ENCODE results near the gene MRE11. TPM values are rescaled to one million over a fixed set of nuclear protein-coding genes. Genes with fewer than 3 reads are reported as not detected.

MRE11 gene
- total RNA-seq, 3 donors from 2014 or later = 18.1 to 33.1 (median 22.3) TPM

DNA sequence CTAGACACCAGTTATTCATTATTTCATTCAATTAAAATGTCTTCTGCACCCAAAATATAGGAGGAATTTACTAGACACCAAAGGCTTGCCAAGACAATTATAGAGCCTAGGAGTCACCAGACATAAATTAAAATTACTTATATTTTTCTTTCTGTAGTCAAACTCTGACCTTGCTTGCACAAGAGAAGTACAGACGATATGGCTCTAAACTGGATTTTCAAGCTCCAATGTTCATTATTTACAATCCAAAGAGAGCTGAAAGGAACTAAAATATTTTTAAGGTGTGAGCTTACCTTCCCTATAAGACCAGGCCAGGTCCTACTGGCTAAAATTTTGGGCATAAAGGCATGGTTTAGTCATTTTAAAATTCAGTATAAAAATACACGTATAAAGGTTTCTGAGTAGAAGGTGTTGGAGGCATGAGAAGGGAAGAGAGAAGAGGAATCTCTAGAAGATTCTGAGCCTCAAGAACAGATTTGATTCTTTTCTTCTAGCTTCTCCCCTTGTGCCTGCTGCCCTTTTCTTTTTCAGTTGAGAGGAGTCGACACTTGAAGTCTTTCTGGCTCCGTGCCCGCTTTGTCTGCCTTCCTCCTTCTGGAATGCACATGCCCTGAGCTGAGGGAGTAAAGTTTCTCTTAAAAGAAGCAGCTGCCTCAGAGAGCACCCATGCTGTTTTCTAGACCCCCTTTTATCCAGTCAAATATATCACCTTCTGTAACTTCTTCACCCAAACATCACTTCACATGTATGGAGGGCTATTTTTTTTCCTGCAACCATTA lies 32.1 kb upstream of the MRE11 start:
- Histone ChIP-seq H3K9me3 (no peaks in the 10 kb centered on the region), H3K27me3 (no peaks in the 10 kb centered on the region), H3K36me3 (no peaks in the 10 kb centered on the region), H3K4me3 (no peak overlapping the region), H3K27ac (no peak overlapping the region), H3K4me1 (no peaks in the 10 kb centered on the region)
- DNase-seq (ENCODE audit: low spot score in 2 of 2) = peak; percentile 67 to 69
- intact Hi-C loops (cut with DNase I; ENCODE audit: low total_unique reads) = no loop called here
- TF ChIP-seq POLR2A (IDR thresholded peaks at IDR 0.05) = no peak
- TF ChIP-seq POLR2AphosphoS5 (IDR thresholded peaks at IDR 0.05) = no peak
- no peak for TF ChIP-seq CTCF (IDR thresholded peaks at IDR 0.05)

- Histone ChIP-seq H3K27me3 (no peaks in the 10 kb centered on the region), H3K4me1 (peaks cover 0 to 3% of the 10 kb centered on the region in 2 donors), H3K4me3 (no peak overlapping the region), H3K9me3 (no peaks in the 10 kb centered on the region), H3K27ac (no peak overlapping the region), H3K36me3 (no peaks in the 10 kb centered on the region)
- no peak for TF ChIP-seq POLR2AphosphoS5 (IDR thresholded peaks at IDR 0.05)
- no peak for TF ChIP-seq CTCF (IDR thresholded peaks at IDR 0.05)
- TF ChIP-seq POLR2A (IDR thresholded peaks at IDR 0.05) = no peak
- no peak for DNase-seq (ENCODE audit: low spot score in 2 of 2)
- intact Hi-C loops (cut with DNase I; ENCODE audit: low total_unique reads) = no loop called here
Observed at GRCh38 chr11:94524341-94524740, 30.7 kb upstream of the MRE11 start.

DNA sequence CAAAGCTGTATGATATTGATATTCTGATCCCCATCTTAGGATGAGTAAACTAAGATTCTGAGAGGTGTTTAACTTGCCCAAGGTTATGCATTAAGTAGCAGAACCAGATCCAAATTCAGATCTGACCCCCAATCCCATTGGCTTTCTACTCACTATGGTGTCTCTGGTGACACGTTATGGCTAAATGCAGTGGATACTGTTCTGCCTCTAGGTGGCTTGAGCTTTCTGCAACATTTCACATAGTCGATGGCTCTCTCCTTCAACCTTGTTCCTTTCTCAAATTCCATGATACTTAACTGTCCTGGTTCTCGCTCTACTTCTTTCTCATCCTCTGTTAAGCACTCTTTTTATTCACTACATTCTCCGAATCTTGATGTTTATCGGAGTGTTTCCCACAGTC lies 28.0 kb upstream of the MRE11 start:
- TF ChIP-seq CTCF (IDR thresholded peaks at IDR 0.05) (no peak), POLR2A (IDR thresholded peaks at IDR 0.05) (no peak), POLR2AphosphoS5 (IDR thresholded peaks at IDR 0.05) (no peak)
- DNase-seq (ENCODE audit: low spot score in 2 of 2) = no peak
- Histone ChIP-seq H3K4me1 (peaks cover 0 to 3% of the 10 kb centered on the region in 2 donors), H3K36me3 (no peaks in the 10 kb centered on the region), H3K27ac (no peak overlapping the region), H3K9me3 (no peaks in the 10 kb centered on the region), H3K4me3 (no peak overlapping the region), H3K27me3 (no peaks in the 10 kb centered on the region)
- intact Hi-C loops (cut with DNase I; ENCODE audit: low total_unique reads) = no loop called here

- no peaks in the 10 kb centered on the region for H3K36me3 ChIP-seq
- H3K27me3 ChIP-seq = no peaks in the 10 kb centered on the region
- peaks cover 0 to 3% of the 10 kb centered on the region in 2 donors for H3K4me1 ChIP-seq
- intact Hi-C loops (cut with DNase I; ENCODE audit: low total_unique reads) = no loop called here
- H3K4me3 ChIP-seq = no peak overlapping the region
- no peaks in the 10 kb centered on the region for H3K9me3 ChIP-seq
- H3K27ac ChIP-seq = no peak overlapping the region
- TF ChIP-seq POLR2A (IDR thresholded peaks at IDR 0.05) = no peak
- TF ChIP-seq CTCF (IDR thresholded peaks at IDR 0.05) = peak; percentile 41 to 62 (median 54)
- no peak for TF ChIP-seq POLR2AphosphoS5 (IDR thresholded peaks at IDR 0.05)
- no peak for DNase-seq (ENCODE audit: low spot score in 2 of 2)
Observed at GRCh38 chr11:94519478-94520084, 25.9 kb upstream of the MRE11 start.

- Histone ChIP-seq H3K4me1 (peaks cover 0 to 3% of the 10 kb centered on the region in 2 donors), H3K4me3 (no peak overlapping the region), H3K36me3 (no peaks in the 10 kb centered on the region), H3K27ac (no peak overlapping the region), H3K27me3 (no peaks in the 10 kb centered on the region), H3K9me3 (no peaks in the 10 kb centered on the region)
- TF ChIP-seq CTCF (IDR thresholded peaks at IDR 0.05) (no peak), POLR2AphosphoS5 (IDR thresholded peaks at IDR 0.05) (no peak), POLR2A (IDR thresholded peaks at IDR 0.05) (no peak)
- intact Hi-C loops (cut with DNase I; ENCODE audit: low total_unique reads) = no loop called here
- no peak for DNase-seq (ENCODE audit: low spot score in 2 of 2)
Observed at GRCh38 chr11:94518300-94518699, 24.7 kb upstream of the MRE11 start.
